Neutrophil (primary cell): ENCODE results near the gene PRSS50.

Experiments
- H3K27ac ChIP-seq: fragments of 200-600 bp; sonication (generic); 2 replicates; pipeline ENCODE4 v1.5.1; 2016; ENCODE audit warnings: mild to moderate bottlenecking, moderate library complexity
- H3K27me3 ChIP-seq: fragments of 200-600 bp; sonication (generic); 2 replicates; pipeline ENCODE4 v1.6.0; 2016; ENCODE audit warnings: mild to moderate bottlenecking
- H3K36me3 ChIP-seq: fragments of 200-600 bp; sonication (generic); 2 replicates; pipeline ENCODE4 v1.5.1; 2017
- H3K4me1 ChIP-seq, 2 experiments: fragments of 200-600 bp in 1 of 2; sonication (generic) in 1 of 2; 1 replicate in 1 of 2; 2 replicates in 1 of 2; pipeline versions ENCODE4 v1.5.1 to v1.6.1; 2013 to 2016; ENCODE audit warnings: low read depth in 1 of 2, low read length in 1 of 2, mild to moderate bottlenecking in 1 of 2, moderate library complexity in 1 of 2; ENCODE audit not compliant: control insufficient read depth in 1 of 2, insufficient read depth in 1 of 2
- H3K4me3 ChIP-seq, 2 experiments: fragments of 200-600 bp in 1 of 2; sonication (generic) in 1 of 2; 1 replicate in 1 of 2; 2 replicates in 1 of 2; pipeline ENCODE4 v1.5.1; 2013 to 2016; ENCODE audit warnings: low read depth in 1 of 2, low read length in 1 of 2, mild to moderate bottlenecking in 1 of 2, moderate library complexity in 1 of 2
- H3K9me3 ChIP-seq: fragments of 200-600 bp; sonication (generic); 2 replicates; pipeline ENCODE4 v1.5.1; 2016
- TF ChIP-seq, protein P1 (sequence below): fragments of 200-600 bp; sonication (generic); IDR thresholded peaks from 2 replicates; pipeline ENCODE4 v1.5.1; 2016; ENCODE audit warnings: antibody characterized with exemption

Gene PRSS50

DNA sequence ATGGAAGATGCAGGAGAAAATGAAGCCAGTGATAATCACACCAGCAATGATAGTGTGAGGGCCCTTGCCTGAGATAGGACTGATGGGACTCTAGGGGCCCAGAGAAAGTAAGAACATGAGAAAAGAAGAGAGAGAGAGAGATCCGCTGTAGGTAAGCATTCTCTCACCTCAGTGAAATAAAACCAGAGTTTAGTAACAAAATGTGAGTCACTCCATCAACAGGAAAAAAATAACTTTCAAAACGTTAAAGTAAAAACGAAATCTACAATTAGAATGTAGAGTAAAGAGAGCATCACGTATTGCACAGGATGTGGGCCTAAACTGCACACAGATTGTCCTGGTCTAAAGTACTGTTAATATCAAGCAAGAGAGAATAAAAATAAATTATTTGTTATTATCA is 6.8 kb upstream of the PRSS50 start:
- TF ChIP-seq, protein P1, sequence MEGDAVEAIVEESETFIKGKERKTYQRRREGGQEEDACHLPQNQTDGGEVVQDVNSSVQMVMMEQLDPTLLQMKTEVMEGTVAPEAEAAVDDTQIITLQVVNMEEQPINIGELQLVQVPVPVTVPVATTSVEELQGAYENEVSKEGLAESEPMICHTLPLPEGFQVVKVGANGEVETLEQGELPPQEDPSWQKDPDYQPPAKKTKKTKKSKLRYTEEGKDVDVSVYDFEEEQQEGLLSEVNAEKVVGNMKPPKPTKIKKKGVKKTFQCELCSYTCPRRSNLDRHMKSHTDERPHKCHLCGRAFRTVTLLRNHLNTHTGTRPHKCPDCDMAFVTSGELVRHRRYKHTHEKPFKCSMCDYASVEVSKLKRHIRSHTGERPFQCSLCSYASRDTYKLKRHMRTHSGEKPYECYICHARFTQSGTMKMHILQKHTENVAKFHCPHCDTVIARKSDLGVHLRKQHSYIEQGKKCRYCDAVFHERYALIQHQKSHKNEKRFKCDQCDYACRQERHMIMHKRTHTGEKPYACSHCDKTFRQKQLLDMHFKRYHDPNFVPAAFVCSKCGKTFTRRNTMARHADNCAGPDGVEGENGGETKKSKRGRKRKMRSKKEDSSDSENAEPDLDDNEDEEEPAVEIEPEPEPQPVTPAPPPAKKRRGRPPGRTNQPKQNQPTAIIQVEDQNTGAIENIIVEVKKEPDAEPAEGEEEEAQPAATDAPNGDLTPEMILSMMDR: no peak
- peaks cover 24% of the 10 kb centered on the region for H3K27me3 ChIP-seq

DNA sequence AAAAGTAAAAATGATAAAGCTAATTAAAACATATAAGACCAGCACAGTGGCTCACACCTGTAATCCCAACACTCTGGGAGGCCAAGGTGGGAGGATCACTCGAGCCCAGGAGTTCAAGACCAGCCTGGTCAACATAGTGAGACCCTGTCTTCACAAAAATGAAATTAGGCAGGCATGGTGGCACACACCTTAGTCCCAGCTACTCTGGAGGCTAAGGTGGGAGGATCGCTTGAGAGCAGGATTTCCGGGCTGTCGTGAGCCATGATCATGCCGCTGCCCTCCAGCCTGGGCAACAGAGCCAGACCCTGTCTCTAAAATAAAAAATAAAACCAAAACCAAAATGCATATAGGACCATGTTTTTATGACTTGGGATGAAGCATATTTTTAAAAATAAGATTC is 4.8 kb upstream of the PRSS50 start:
- Histone ChIP-seq H3K4me3 (no peak overlapping the region), H3K36me3 (no peaks in the 10 kb centered on the region), H3K27ac (no peak overlapping the region), H3K27me3 (peaks cover 27% of the 10 kb centered on the region), H3K9me3 (no peaks in the 10 kb centered on the region), H3K4me1 (no peaks in the 10 kb centered on the region)
- TF ChIP-seq, protein P1: no peak

More for the DNA sequence above, 6.8 kb upstream of the PRSS50 start:
- Histone ChIP-seq H3K36me3 (no peaks in the 10 kb centered on the region), H3K4me3 (no peak overlapping the region), H3K9me3 (no peaks in the 10 kb centered on the region), H3K27ac (no peak overlapping the region), H3K4me1 (no peaks in the 10 kb centered on the region)

DNA sequence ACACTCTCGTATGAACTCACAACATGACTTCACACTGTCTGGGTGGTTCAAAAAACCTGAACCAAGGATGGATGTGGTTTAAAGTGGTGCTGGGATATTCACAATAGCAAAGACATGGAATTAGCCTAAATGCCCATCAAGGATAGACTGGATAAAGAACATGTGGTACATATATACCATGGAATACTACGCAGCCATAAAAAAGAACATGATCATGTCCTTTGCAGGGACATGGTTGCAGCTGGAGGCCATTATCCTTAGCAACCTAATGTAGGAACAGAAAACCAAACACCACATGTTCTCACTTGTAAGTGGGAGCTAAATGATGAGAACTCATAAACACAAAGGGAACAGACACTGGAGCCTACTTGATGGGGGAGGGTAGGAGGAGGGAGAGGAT is 3.3 kb upstream of the PRSS50 start:
- peaks cover 27% of the 10 kb centered on the region for H3K27me3 ChIP-seq
- no peaks in the 10 kb centered on the region for H3K36me3 ChIP-seq
- no peak overlapping the region for H3K27ac ChIP-seq
- H3K9me3 ChIP-seq: no peaks in the 10 kb centered on the region
- H3K4me1 ChIP-seq: no peaks in the 10 kb centered on the region
- TF ChIP-seq, protein P1: no peak
- H3K4me3 ChIP-seq: no peak overlapping the region

DNA sequence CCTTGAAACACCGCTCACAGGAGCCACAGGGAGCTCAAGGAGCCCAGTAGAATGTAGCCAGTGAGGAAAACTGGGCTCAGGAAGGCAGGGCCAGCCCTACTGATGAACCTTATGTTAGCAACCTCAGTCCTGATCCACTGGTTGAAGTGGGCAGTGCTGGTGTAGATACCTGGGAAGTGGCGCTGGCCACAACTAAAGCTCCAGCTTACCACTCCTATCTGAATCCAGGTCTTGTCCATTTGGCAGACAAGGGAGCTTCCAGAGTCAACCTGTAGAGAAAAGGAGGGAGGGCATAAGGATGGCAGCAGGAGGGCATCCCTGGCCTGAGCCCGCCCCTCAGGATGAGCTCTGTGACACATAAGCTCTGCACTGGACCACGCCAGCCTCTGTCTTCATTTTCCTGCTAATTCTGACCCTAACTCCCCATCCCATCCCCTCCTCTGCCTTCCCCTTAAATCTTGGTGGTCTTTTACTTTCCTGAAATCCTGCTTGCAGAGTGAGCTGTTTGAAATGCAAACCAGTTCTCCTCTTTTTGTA is 2.1 kb upstream of the PRSS50 start:
- H3K9me3 ChIP-seq: no peaks in the 10 kb centered on the region
- no peaks in the 10 kb centered on the region for H3K36me3 ChIP-seq
- H3K27ac ChIP-seq: no peak overlapping the region
- no peak overlapping the region for H3K4me3 ChIP-seq
- H3K4me1 ChIP-seq: no peaks in the 10 kb centered on the region
- peaks cover 21% of the 10 kb centered on the region for H3K27me3 ChIP-seq
- TF ChIP-seq, protein P1: no peak

DNA sequence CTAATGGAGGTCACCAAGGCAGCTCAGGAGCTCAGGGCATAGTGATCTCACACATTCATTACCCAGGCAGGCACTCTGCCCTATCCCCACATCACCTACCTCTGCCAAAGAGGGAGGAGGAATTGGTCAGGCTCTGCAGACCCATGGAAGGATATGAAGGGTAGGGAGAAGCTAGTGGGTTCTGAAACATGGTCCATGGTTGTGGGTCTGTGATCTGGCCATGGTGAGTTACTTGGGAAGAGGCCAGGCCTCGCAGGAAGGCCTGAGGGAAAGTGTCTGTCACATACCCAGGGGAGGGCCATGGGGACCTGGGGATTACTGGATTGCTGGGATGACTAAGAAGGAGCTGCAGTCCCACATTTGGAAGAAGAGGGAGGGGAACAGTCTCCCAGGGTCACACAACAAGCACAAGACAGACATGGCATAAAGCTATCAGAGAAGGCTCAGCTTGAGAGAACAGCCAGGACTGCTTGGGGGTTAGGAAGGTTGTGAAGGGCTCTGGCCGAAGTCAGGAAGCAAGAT is 1.4 kb upstream of the PRSS50 start:
- no peak overlapping the region for H3K4me3 ChIP-seq
- TF ChIP-seq, protein P1: no peak
- no peaks in the 10 kb centered on the region for H3K36me3 ChIP-seq
- peaks cover 21% of the 10 kb centered on the region for H3K27me3 ChIP-seq
- no peaks in the 10 kb centered on the region for H3K9me3 ChIP-seq
- H3K4me1 ChIP-seq: no peaks in the 10 kb centered on the region
- no peak overlapping the region for H3K27ac ChIP-seq
